ENCODE results near the gene SEC14L1. TPM values are rescaled to one million over a fixed set of nuclear protein-coding genes. Genes with fewer than 3 reads are reported as not detected.
A peak's percentile ranks its signal among the peaks of the same experiment; 100 is the strongest.

SEC14L1 gene
- total RNA-seq (10 to 100 TPM; 34.6 to 52.0 TPM), polyA plus RNA-seq (10 to 100 TPM; 17.0 to 19.0 TPM)

GRCh38 chr17:77140878-77141767, at the start of gene SEC14L1:
TSS of gene SEC14L1 (plus strand) at chr17:77140969. CDS start at chr17:77143597, 2,628 bp downstream.
- Histone ChIP-seq H3K9ac (ENCODE audit: low read depth in 1 of 2, low read length in 2 of 2) (peak within 1 kb of the TSS; percentile 73 to 82), H3K27me3 (ENCODE audit: control insufficient read depth in 4 of 4, insufficient read depth in 4 of 4, low read length in 3 of 4) (no peaks in the 10 kb centered on the region), H3K4me1 (ENCODE audit: control insufficient read depth in 4 of 4, insufficient read depth in 4 of 4, low read length in 3 of 4) (peaks cover 0 to 16% (median 10%) of the 10 kb centered on the region in 4 donors), H3K9me3 (ENCODE audit: control insufficient read depth in 4 of 4, low read length in 3 of 4) (peaks cover 0 to 3% (median 0%) of the 10 kb centered on the region in 4 donors), H3K27ac (ENCODE audit: low read depth in 1 of 2, low read length in 2 of 2) (peak within 1 kb of the TSS; percentile 88 to 93), H3K36me3 (ENCODE audit: control insufficient read depth in 4 of 4, insufficient read depth in 3 of 4, low read depth in 1 of 4, low read length in 3 of 4) (peaks cover 0 to 2% (median 0%) of the 10 kb centered on the region in 4 donors), H3K4me3 (ENCODE audit: low read depth in 1 of 3, low read length in 3 of 3) (peak within 1 kb of the TSS; percentile 70 to 94 (median 86))
- DNase-seq (ENCODE audit: low spot score), result peak; percentile 70
- 1% methylated on average over 99 of the region's 99 CpGs for WGBS
- no peak for TF ChIP-seq RAD21 (IDR thresholded peaks at IDR 0.05)
- TF ChIP-seq ATF3 (IDR thresholded peaks at IDR 0.05), result no peak
- TF ChIP-seq SP1 (IDR thresholded peaks at IDR 0.05), result no peak
- no peak for TF ChIP-seq GABPA (IDR thresholded peaks at IDR 0.05 in 1 of 2, conservative IDR thresholded peaks at IDR 0.05 in 1 of 2)
- no peak for TF ChIP-seq FOXA1 (IDR thresholded peaks at IDR 0.05)
- TF ChIP-seq HNF4A (conservative IDR thresholded peaks at IDR 0.05), result no peak
- TF ChIP-seq TAF1 (conservative IDR thresholded peaks at IDR 0.05), result no peak
- TF ChIP-seq MAX (IDR thresholded peaks at IDR 0.05), result no peak
- no peak for TF ChIP-seq REST (IDR thresholded peaks at IDR 0.05)
- no peak for TF ChIP-seq NR2F2 (IDR thresholded peaks at IDR 0.05)
- TF ChIP-seq CTCF (IDR thresholded peaks at IDR 0.05; ENCODE audit: low read depth, low read length, missing input control), result no peak
- no peak for TF ChIP-seq RXRA (IDR thresholded peaks at IDR 0.05)
- no peak for TF ChIP-seq ZBTB33 (IDR thresholded peaks at IDR 0.05)
- no peak for TF ChIP-seq FOXA2 (IDR thresholded peaks at IDR 0.05)
- TF ChIP-seq JUND (IDR thresholded peaks at IDR 0.05), result no peak
